NCI-H2196 (cell line): ENCODE measurements around the gene RARA.
"Not testable (repeated sequence)": the region's sequence is repeated elsewhere in the genome, so short reads cannot be mapped to it uniquely, and the experiment has no call there.

ENCODE experiments used
- DNase-seq: peaks from one replicate; lab custom pipeline; 2025; ENCODE audit not compliant: unreplicated experiment; lab: John Stamatoyannopoulos, UW

Gene RARA

DNA sequence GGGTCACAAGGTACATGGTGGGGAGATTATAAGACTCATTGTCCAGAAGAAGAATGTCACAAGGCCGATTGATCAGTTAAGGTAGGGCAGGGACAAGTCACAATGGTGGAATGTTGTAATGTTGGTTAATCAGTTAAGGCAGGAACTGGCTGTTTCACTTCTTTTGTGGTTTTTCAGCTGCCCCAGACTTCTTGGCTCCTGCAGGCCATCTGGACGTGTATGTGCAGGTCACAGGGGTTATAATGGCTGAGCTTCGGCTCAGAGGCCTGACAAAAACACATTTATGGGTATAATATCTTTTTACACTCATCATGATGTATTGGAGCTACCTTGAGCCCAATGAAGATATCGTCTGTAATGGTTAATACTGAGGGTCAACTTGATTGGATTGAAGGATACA lies 63.7 kb downstream of the RARA start:
- not testable (repeated sequence) for DNase-seq

DNA sequence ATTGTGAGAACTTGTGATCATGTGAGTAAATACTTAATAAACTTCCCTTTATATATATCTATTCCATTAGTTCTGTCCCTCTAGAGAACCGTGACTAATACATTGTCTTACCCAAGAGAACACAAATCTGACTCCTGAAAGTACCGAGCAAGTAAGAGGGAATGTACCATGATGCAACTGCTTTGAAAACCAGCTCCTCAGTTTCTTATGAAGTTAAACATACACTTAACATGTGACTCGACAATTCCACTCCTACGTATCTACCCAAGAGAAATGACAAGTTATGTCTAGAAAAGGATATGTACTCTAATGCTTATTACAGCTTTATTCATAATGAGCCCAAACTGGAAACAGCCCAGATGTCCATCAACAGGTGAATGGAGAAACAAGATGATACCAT lies 64.3 kb downstream of the RARA start:
- DNase-seq: no peak

DNA sequence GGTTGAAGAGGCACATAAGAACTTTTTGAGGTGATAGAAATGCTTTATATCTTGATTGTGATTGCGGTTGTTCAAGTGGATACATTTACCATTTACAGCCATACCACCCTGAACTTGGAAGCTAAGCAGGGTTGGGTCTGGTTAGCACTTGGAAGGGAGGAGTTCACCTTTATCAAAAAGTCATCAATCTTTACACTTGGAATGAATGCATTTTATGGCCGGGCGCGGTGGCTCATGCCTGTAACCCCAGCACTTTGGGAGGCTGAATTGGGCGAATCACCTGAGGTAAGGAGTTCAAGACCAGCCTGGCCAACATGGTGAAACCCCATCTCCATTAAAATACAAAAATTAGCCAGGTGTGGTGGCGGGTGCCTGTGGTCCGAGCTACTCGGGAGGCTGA lies 65.0 kb downstream of the RARA start:
- no peak for DNase-seq

DNA sequence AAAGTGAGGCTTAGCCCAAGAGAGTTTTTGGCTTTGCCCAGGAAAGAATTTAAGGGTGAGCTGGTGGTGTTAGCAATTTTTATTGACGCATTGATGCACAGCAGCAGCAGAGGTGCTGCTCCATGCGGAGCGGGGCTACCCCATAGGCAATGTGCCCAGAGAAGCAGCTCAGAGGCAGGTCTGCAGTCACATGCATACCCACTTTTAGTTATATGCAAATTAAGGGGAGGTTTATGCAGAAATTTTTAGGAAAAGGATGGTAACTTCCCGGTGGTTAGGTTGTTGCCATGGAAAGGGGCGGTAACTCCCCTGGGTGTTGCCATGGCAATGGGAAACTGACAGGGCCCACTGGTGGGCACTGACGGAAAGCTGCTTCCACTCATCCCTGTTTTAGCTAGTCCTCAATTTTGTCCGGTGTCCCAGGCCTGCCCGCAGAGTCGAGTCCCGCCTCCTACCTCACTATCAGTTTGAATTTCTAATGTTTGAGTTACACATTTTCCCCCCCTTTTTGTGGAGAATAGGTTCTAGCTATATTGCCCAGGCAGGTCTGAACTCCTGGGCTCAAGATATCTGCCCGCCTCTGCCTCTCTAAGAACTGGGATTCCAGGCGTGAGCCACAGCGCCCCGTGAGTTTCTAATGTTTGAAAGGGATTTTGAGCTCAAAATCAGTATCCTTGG lies 66.0 kb downstream of the RARA start:
- no peak for DNase-seq

DNA sequence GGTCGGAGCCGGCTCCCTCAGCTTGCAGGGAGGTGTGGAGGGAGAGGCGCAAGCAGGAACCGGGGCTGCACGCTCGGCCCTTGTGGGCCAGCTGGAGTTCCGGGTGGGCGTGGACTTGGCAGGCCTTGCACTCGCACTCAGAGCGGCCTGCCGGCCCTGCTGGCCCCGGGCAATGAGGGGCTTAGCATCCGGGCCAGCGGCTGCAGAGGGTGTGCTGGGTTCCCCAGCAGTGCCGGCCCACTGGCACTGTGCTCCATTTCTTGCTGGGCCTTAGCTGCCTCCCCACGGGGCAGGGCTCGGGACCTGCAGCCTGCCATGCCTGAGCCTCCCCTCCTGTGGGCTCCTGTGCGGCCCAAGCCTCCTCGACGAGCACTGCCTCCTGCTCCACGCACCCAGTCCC lies 66.8 kb downstream of the RARA start:
- DNase-seq: not testable (repeated sequence)

DNA sequence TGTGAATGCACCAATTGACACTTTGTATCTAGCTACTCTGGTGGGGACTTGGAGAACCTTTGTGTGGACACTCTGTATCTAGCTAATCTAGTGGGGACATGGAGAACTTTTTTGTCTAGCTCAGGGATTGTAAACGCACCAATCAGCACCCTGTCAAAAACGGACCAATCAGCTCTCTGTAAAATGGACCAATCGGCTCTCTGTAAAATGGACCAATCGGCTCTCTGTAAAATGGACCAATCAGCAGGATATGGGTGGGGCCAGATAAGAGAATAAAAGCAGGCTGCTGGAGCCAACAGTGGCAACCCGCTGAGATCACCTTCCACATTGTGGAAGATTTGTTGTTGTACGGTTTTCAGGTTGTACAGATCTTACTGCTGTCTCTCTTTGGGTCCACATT lies 67.6 kb downstream of the RARA start:
- DNase-seq: not testable (repeated sequence)

DNA sequence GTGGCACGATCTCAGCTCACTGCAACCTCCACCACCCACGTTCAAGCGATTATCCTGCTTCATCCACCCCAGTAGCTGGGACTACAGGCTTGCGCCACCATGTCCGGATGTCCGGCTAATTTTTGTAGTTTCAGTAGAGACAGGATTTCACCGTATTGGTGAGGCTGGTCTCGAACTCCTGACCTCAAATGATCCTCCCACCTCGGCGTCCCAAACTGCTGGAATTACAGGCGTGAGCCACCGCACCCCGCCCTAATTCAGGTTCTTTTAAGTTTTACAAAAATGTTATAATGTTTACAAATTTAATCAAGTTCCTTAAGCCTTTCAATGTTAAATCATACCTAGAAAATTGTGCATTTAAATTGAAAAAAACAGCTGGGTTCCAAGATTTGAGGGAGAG lies 68.9 kb downstream of the RARA start:
- DNase-seq: no peak

DNA sequence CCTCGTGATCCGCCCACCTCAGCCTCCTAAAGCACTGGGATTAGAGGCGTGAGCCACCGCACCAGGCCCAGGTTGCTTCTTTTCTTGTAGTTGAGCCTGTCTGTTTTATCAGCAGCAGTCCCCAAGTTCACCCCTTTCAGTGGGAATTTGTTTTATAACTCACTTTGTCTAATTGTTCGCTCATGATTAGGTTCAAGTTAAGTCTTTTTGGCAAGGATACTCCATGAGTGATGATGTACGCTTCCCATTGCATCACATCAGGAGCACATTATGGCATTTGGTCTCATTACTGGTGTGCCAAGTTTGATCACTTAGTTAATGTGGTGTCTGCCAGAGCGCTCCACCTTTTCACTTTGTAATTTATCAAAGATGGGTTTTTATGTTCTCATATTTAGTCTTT lies 70.0 kb downstream of the RARA start:
- no peak for DNase-seq

DNA sequence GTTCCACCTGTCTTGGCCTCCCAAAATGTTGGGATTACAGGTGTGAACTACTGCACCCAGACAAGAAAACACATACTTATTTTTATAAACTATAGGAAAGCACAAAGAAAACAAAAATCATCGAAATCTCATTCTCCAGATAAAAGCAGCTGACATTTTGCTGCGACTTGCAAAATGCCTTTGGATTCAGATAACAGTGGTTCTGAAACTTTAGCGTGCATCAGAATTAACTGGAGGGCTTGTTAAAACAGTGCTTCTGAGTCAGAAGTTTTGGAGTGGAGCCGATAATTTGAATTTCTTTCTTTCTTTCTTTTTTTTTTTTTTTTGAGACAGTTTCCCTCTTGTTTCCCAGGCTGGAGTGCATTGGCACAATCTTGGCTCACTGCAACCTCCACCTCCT lies 73.3 kb downstream of the RARA start:
- no peak for DNase-seq

DNA sequence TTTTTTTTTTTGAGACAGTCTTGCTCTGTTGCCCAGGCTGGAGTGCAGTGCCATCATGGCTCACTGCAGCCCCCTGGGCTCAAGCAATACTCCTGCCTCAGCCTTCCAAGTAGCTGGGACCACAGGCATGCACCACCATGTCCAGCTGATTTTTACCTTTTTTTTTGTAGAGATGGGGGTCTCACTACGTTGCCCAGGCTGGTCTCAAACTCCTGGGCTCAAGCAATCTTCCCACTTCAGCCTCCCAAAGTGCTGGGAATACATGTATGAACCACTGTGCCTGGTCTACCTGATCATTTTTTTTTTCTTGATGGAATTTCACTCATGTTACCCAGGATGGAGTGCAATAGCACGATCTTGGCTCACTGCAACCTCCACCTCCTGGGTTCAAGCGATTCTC lies 77.6 kb downstream of the RARA start:
- DNase-seq: not testable (repeated sequence)

DNA sequence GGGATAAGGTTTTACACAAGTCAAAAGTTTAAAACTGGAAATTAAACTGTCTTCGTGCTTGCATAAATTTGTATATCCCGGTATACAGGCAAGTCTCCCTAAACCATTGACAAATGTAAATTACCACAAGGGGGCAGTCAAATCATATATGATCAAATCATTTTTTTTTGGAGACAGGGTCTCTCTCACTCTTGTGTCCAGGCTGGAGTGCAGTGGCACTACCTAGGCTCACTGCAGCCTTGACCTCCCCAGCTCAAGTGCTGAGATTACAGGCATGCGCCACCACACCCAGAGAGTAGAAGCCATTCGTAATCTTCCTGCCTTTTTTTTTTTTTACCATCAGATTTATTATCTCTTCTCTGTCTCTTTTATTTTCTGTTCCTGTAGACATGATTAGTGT lies 90.2 kb downstream of the RARA start:
- DNase-seq: peak; percentile 16

DNA sequence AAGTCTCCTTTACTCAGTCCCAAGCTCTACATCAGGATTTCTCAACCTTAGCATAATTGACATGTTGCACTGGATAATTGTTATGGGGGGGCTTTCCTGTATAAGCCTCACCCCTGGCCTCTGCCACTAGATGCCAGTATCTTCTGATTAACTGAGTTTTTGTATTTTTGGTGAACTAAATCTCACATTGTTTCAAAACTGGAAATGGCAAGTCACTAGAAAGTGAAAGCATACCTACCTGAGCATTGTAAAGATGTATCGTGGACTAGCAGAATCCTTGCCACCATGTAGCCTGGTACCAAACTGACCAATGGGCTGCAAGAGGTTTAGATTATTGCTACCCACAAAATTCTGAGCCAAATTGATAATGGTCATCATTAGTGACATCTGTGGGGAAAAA lies 93.7 kb downstream of the RARA start:
- no peak for DNase-seq

DNA sequence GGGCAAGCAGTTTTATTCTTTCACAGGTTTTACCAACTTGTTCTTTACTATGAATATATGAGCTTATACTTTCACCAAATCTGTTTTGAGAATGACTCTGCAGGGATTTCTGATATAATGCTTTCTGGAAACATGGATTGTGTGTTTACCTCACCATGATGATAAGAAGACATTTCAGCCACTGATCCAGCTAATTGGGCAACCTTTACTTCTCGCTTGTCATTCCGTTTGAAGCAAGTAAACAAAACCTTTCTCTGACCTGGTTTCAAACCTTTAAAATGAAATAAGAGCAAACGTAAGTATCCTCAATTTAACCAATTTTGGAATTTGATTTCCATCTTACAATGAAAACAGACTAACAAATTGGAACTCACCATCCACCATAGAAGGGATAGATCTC lies 95.0 kb downstream of the RARA start:
- no peak for DNase-seq
